ENCODE data around the gene ITGAX.

Gene ITGAX

GRCh38 chr16:31348579-31348978, 6.4 kb upstream of the ITGAX start:
- DNase-seq (ENCODE audit: low spot score): no peak

- DNase-seq (ENCODE audit: low spot score): no peak
Observed at GRCh38 chr16:31350275-31351005, 4.5 kb upstream of the ITGAX start.

GRCh38 chr16:31351246-31351941, 3.6 kb upstream of the ITGAX start:
- DNase-seq (ENCODE audit: low spot score): no peak

GRCh38 chr16:31351942-31352325, 3.0 kb upstream of the ITGAX start:
- DNase-seq (ENCODE audit: low spot score): peak; percentile 62

GRCh38 chr16:31352376-31353115, 2.4 kb upstream of the ITGAX start:
- DNase-seq (ENCODE audit: low spot score): no peak

- DNase-seq (ENCODE audit: low spot score): no peak
Observed at GRCh38 chr16:31355431-31356100, 590 bp downstream of the ITGAX start.

- DNase-seq (ENCODE audit: low spot score): no peak
Observed at GRCh38 chr16:31356566-31357323, 1.8 kb downstream of the ITGAX start.

GRCh38 chr16:31357324-31358109, 2.5 kb downstream of the ITGAX start:
- DNase-seq (ENCODE audit: low spot score): no peak

- DNase-seq (ENCODE audit: low spot score): no peak
Observed at GRCh38 chr16:31360251-31360650, 5.3 kb downstream of the ITGAX start.

GRCh38 chr16:31361201-31362110, 6.5 kb downstream of the ITGAX start:
- no peak for DNase-seq (ENCODE audit: low spot score)

GRCh38 chr16:31362476-31363405, 7.8 kb downstream of the ITGAX start:
- DNase-seq (ENCODE audit: low spot score): no peak

- DNase-seq (ENCODE audit: low spot score): no peak
Observed at GRCh38 chr16:31363721-31364120, 8.7 kb downstream of the ITGAX start.

- no peak for DNase-seq (ENCODE audit: low spot score)
Observed at GRCh38 chr16:31364421-31364820, 9.4 kb downstream of the ITGAX start.

GRCh38 chr16:31365131-31365865, 10.3 kb downstream of the ITGAX start:
- no peak for DNase-seq (ENCODE audit: low spot score)

GRCh38 chr16:31367853-31368252, 12.9 kb downstream of the ITGAX start:
- no peak for DNase-seq (ENCODE audit: low spot score)

GRCh38 chr16:31371008-31371407, 16.0 kb downstream of the ITGAX start:
- DNase-seq (ENCODE audit: low spot score): no peak

- no peak for DNase-seq (ENCODE audit: low spot score)
Observed at GRCh38 chr16:31371619-31372484, 16.9 kb downstream of the ITGAX start.
